ENCODE results near the gene FRS3. TPM values are rescaled to one million over a fixed set of nuclear protein-coding genes. Genes with fewer than 3 reads are reported as not detected.

FRS3 gene
- total RNA-seq, 1 experiment from 2014 or later = 2.0 TPM

Other genes starting within 250 kb of the FRS3 start
- 3.9 and 5.1 TPM in 2 replicates for gene FOXP4, start 233.5 kb downstream of the FRS3 start, total RNA-seq (2014; rRNA removed; shearing (Covaris generic))
- not detected in 2 replicates for gene MDFI, start 141.4 kb downstream of the FRS3 start, total RNA-seq (2014; rRNA removed; shearing (Covaris generic))
- gene TFEB, start 44.3 kb downstream of the FRS3 start, total RNA-seq (2014; rRNA removed; shearing (Covaris generic)) = 3.4 and 6.5 TPM in 2 replicates
- gene PGC, start 32.5 kb downstream of the FRS3 start, total RNA-seq (2014; rRNA removed; shearing (Covaris generic)) = not detected in 2 replicates
- not detected in 2 replicates for gene PRICKLE4, start 882 bp upstream of the FRS3 start, total RNA-seq (2014; rRNA removed; shearing (Covaris generic))
- gene TOMM6, start 7.8 kb upstream of the FRS3 start, total RNA-seq (2014; rRNA removed; shearing (Covaris generic)) = 147 and 192 TPM in 2 replicates
- gene USP49, start 115.5 kb upstream of the FRS3 start, total RNA-seq (2014; rRNA removed; shearing (Covaris generic)) = 1.0 and 2.3 TPM in 2 replicates
- gene MED20, start 141.2 kb upstream of the FRS3 start, total RNA-seq (2014; rRNA removed; shearing (Covaris generic)) = 31.9 and 46.8 TPM in 2 replicates
- gene BYSL, start 141.6 kb upstream of the FRS3 start, total RNA-seq (2014; rRNA removed; shearing (Covaris generic)) = 21.5 and 24.2 TPM in 2 replicates
- gene CCND3, start 161.9 kb upstream of the FRS3 start, total RNA-seq (2014; rRNA removed; shearing (Covaris generic)) = 75.1 and 102 TPM in 2 replicates

Measured in SJSA1 (cell line).